NCI-H82 treated with DMSO at 0.1 percent for 48 hours (cell line): ENCODE measurements around the gene ZNF512B.
"Not testable (repeated sequence)": the region's sequence is repeated elsewhere in the genome, so short reads cannot be mapped to it uniquely, and the experiment has no call there.

Source experiments
- DNase-seq: peaks from one replicate; lab custom pipeline; 2025; ENCODE audit not compliant: unreplicated experiment; lab: John Stamatoyannopoulos, UW

Gene ZNF512B

DNA sequence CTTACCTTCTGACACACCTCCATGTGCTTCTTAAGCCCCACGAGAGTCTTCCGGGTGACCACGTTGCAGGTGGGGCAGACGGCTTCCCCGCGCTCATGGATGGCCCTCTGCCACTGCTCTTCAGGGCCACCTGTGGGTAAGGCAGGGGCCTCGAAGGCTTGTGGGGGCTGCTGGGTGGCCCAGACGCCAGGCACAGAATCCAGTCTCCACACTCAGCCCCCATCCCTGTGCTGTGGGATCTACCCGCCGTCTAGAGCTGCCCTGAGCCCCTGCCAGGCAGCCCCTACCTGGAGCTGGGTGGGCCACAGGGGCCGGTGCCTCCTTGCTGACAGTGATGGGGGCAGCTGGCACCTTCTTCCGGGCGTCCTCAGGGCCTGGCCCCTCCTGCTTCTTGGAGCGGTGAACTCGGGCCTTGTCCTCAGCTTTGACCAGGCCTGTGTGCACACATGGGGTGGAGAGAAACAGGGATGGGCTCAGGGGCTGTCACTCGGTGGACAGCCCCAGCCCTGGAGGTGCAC is 5.9 kb downstream of the ZNF512B start:
- DNase-seq = no peak

DNA sequence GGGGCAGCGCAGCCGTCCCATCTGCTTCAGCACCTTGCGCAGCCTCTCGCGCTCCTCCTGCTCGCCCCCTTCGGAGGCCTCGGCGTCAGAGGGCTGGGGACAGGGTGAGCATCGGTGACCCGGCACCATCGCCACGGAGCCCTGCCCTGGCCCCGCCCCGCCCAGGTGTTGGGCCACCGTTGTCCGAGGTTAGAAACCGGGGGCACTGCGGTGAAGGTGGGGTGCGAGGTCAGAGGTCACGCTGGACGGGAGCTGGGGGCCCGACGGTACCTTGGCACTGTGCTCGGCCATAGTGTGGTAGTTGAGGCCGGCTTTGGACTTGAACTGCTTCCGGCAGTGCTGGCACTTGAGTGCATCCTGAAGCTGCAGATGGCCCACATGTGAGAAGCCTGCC is 6.4 kb downstream of the ZNF512B start:
- DNase-seq = no peak

GRCh38 chr20:63962426-63963347 is 7.0 kb downstream of the ZNF512B start:
- no peak for DNase-seq

DNA sequence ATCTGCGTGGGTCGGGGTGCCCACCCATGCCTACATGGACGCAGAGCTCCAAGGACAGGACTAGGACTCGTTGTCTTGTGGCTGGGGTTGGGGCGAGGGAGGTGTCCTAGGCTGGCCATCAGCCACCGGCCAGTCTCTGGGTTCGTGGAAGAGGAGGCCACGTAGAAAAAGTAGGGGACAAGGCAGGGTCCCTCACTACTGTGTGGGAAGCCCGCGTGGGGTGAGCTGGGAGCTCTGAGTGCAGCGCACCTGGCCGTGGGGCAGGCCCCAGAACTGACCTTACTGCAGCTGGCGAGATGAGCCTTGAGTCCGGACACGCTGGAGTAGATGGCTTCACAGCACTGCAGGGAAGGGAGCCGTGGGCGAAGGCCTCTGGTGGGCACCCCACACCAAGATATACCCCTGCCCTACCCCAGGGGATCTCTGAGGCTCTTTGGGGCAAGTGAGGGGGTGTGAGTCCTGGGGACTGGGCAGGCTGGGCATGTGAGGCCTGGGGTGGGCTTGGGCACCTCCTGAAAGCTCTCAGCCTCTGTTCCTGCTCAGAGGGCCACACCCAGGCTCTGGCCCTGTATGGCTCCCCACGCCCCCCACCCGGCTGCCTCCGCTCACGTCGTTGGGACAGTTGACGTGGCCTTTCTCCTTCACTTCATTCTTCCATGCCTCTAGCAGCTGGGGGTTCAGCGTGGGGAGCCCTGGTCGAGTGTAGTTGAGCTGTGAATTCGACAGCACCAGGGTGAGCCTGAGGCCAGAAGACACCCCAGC is 7.9 kb downstream of the ZNF512B start:
- DNase-seq = no peak

DNA sequence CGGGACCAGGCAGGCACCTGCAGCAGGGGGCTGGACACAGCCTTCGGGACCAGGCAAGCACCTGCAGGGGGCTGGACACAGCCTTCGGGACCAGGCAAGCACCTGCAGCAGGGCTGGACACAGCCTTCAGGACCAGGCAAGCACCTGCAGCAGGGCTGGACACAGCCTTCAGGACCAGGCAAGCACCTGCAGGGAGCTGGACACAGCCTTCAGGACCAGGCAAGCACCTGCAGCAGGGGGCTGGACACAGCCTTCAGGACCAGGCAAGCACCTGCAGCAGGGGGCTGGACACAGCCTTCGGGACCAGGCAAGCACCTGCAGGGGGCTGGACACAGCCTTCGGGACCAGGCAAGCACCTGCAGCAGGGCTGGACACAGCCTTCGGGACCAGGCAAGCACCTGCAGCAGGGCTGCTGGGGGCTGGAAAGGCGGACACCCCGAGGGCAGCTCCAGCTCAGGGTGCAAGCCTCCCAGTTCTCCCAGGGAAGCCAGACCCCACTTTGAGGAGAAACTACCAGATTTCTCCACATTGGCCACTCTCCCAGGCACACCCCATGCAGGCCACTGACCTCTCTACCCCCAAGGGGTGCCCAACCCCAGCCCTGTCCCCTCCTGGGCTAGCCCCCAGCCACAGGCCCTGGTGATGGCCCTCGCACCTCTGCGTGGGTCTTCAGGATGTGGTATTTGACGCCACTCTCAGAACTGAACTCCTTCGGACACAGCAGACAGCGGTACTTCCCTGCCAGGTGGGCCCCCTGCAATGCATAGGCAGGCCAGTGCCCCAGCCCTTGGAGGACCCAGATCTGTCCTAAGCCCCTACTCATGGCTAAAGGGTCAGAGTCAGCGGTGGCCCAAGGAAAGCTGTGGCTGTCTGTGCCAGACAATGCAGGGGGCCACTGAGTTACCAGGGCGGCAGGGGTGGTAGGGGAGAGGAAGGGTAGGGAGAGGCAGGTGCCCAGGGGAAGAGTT is 8.8 kb downstream of the ZNF512B start:
- not testable (repeated sequence) for DNase-seq

- DNase-seq = no peak
Measured at GRCh38 chr20:63959699-63960075, 10.0 kb downstream of the ZNF512B start.

DNA sequence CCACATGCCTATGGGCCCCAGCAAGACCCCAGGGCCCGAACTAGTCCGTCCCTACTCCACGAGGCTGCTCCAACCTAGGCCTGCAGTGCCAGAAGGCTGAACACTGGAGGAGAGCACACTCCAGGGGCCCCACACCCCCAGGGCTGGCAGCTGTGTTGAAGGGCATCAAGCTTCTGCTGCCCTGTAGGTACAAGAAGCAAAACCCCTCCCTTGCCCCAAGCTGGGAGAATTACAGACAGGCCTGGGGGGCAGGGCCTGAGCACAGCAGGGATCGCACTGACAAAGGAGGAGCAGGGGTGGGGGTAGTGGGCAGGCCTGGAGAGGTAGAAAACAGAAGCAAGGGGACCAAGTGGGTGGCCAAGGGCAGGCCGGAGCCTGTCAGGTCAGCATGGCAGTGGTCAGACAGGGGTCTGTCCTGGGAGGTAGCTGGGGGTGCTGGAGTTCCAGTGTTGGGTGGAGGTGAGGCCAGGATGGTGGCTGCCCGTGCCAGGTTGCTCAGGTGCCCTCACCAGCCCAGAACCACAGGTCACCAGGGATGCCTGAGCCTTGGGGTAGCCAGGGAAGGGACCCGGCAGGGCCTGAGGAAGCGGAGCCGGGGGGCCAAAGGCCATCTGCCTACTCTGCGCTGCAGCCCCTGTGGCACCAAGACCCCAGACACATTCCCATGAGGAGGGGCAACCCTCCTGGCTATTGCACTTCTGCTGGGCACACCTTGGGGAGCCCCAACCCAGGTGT is 10.6 kb downstream of the ZNF512B start:
- DNase-seq = no peak

- no peak for DNase-seq
Measured at GRCh38 chr20:63958471-63958870, 11.3 kb downstream of the ZNF512B start.

DNA sequence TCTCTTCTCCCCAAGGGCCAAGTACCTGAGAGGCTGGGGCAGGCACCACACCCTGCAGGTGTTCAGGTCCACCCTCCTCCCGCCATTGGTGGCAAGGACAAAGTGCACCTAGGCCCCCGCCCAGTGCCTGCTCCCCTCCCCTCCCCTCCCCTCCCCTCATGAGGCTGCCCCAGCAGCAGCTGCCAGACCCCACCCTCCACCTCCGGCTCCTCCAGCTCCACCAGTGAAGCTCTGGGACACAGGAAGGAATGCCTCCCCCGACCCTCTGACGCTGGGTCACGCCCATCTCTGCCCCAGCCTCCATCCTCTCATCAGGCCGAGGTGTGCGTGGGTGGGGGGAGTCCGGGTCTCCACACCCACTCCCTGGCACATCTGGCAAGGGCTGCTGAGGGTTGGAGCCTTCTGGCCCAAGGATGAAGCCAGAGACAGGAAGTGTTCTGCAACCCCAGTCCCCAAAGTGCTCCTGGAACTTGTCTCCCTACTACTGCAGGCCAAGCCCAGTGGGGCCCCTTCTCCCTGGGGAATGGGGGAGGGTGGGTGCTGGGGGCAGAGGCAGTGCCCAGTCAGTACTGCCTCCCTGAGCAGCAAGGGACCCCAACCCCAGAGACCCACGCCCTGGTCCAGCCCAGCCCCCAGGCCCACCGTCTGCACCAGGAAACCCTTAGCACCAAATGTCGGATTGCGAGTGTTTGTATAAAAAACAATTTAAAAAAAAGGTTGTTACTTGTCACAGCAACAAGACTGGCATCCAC is 11.9 kb downstream of the ZNF512B start:
- no peak for DNase-seq

DNA sequence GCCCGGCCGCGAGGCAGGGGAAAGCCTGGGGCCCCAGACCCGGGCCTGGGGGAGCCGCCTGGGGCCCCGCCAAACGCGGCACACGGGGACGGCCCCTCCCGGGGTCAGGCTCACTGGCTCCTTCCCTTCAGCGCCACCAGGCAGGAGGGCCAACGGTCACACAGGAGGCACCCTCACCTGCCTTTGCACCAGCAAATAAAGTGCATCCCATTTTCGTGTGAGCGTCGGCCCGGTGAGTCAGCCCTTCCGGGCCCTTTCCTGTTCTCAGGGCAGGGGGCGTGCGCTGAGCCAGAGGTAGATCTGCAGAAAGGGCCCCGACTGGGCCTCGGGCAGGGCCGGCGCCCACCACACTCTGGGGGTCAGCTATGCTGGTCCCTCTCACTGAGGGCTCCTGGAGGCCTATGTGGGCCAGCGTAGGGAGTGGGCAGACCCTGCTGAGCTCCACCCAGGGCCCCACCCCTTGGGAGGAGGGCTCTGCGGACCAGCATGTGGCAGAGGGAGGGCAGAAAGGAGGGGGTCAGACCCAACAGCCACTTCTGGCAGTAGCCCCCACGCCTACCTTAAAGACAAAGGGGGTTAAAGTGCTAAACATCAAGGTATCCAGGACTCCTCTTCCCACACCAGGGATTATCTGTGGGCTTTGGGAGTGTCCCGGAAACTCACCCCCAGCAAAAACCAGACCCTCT is 12.6 kb downstream of the ZNF512B start:
- peak; percentile 63 for DNase-seq

DNA sequence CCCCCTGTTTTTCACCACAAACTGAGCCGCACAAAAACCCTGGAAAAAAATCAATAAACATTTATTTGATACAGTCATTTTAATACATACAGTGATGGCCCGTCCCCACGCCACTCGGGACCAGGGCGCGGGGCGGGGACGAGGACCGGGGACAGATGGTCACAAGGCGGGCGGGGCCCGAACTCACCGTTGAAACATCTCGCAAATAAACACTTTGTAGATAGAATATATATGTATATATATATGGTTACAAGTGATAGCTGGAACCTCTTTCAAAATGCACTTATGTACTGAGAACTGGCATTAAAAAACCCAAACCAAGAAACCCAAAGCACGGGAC is 13.1 kb downstream of the ZNF512B start:
- DNase-seq = no peak

DNA sequence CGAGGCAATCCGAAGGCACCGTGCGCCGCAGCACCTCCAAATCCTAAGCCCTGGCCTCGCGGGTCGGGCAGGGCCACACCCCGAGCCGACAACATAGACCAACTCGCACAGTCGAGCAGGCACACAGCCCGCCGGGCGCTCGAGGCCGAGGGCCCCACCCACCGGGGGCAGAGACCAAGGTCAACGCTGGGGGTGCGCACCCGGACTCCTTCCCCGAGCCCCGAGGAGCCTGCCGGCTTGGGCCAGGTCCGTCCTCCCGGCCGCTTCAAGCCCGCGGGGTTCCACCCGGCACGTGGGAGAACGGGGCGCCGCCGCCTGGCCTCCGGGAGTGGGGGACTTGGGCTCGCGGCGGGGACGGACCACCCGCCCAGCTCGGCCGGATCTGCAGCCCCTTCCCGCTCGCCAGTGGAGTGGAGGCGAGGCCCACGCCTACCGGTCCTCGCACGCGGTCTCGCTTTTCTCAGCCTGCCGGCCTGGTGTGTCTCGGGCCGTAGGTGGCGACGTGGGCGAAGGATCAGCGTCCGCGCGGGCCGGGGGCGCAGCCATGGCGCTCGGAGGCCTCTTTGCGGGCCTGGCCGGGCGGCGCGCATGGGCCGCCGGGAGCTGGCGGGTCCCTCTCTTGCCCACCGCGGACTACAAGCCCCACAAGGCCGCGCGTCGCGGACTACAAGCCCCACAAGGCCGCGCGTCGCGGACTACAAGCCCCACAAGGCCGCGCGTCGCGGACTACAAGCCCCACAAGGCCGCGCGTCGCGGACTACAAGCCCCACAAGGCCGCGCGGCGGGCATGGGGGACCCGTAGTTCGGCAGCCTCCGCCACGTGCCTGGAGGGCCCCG is 13.7 kb downstream of the ZNF512B start, which contains the start of gene UCKL1:
Gene UCKL1 (minus strand): TSS at position 590 of the 837 bp plus-strand sequence. CDS start 44 bp downstream, at position 546.
- peak; percentile 45 for DNase-seq

GRCh38 chr20:63955281-63955826 is 14.4 kb downstream of the ZNF512B start:
- no peak for DNase-seq

DNA sequence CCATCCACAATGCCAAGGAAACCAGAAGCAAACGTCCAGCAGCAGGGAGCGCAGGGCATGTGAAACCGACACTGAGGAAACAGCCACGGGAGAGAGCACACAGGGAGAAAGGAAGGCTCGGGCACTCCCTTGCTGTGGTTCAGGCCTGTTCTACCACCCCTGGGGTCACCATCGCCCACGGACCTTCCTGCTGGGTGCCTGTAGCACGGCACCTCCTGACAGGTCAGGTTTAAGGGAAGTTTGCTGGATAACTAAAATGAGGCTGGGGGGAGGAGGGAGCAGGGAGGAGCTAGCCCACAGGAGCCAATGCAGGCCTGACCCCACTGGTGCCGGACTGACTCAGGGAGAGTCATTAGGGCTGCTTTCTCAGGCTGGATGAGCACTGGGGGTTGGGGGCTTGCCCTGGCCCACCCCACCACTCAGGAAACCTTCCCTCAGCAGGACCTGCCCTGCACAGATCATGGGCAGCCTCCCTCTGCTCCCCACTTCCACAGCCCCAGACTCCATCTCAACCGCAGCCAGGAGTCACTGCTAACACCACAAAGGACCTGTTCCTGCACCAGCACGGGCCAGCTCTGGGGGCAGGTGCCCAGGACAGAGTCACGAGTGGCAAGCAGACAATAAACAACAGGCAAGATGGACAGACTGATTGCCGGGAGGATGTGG is 15.8 kb downstream of the ZNF512B start:
- no peak for DNase-seq

GRCh38 chr20:63952769-63953168 is 17.0 kb downstream of the ZNF512B start:
- DNase-seq = no peak

- no peak for DNase-seq
Measured at GRCh38 chr20:63952210-63952535, 17.6 kb downstream of the ZNF512B start.
